GM19240 (cell line): ENCODE results near the gene MT1E.

Source experiments
- DNase-seq: peaks from one replicate; pipeline ENCODE4 v3.0.0; 2011; ENCODE audit warnings: low spot score; ENCODE audit not compliant: insufficient read length

MT1E gene

DNA sequence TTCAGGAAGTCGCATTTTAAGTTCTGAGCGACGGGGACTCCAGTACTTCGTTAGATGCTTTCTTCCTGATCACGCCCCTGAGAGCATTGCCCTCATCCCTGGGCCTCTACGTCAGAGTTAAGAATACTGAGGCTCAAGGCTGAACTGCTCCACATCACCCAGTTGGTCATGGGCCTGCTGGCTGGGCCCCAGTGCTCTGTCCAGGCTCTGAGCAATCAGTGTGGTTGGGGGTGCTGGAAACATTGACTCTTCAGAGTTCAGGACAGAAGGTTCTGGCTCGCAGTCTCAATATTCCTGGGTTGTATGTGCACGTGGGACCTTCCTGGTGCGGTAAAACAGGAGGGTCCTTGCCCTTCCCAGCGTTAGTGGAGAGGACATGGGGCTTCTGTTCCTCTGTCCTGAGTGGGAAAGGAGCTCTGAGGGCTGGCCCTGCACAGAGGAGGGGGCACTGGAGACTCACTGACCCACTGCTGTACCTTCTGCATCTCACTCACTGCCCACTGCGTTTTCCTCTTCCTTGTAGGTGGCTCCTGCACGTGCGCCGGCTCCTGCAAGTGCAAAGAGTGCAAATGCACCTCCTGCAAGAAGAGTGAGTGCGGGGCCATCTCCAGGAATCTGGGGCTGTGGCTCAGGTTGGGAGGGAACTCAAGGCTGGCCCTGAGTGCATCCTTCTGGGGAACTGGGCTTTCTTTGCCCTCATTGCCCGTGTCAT is 518 bp downstream of the MT1E start:
- no peak for DNase-seq

DNA sequence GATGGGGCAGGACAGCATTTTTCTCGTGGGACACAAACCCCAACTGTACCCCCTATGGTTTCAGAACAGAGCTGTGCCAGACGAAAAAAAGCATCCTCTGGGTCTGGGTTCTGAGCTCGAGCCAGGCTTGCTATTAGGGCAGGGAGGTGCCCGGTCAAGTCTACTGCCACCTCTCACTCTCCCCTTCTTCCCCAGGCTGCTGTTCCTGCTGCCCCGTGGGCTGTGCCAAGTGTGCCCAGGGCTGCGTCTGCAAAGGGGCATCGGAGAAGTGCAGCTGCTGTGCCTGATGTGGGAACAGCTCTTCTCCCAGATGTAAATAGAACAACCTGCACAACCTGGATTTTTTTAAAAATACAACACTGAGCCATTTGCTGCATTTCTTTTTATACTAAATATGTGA is 1.1 kb downstream of the MT1E start:
- no peak for DNase-seq

- DNase-seq, result no peak
These were observed 3.1 kb downstream of the MT1E start for GRCh38 chr16:56628486-56629350.

DNA sequence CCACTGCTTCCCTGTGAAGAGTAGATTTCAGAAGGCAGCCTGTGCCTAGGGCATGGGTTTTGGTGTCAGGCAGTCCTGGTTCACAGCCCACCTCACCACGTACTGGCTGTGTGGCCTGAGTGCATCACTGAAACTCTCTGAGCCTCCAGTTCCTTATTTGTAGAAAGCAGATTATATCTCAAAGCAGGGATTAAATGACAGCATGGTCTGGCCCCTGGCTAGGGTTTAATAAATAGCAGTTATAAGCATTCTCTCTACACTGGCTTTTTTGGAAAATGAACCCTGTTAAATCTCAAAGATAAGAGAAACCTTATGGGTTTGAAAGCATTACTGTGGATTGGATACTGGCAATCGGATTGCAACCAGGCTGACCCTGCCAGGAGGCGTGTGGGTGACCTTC is 4.0 kb downstream of the MT1E start:
- DNase-seq, result no peak

DNA sequence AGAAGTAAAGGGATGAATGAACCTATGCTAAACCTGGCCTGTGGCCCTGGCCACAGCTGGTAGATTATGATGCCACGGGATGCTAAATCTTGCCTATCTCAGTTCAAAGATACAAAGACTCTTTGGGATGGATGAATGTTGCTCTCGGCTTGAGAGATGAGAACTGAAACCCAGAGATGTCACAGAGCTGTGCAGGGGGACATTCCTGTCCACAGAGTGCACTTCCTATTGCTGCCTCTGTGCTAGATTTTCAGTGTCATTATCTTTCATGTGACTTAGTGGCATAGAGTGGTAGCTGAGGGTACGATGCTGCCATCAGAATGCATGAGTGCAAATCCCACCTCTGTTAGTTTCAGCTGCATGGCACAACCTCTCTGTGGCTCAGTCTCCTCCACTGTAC is 4.6 kb downstream of the MT1E start:
- peak; percentile 67 for DNase-seq

GRCh38 chr16:56631197-56631596 is 5.6 kb downstream of the MT1E start:
- no peak for DNase-seq

DNA sequence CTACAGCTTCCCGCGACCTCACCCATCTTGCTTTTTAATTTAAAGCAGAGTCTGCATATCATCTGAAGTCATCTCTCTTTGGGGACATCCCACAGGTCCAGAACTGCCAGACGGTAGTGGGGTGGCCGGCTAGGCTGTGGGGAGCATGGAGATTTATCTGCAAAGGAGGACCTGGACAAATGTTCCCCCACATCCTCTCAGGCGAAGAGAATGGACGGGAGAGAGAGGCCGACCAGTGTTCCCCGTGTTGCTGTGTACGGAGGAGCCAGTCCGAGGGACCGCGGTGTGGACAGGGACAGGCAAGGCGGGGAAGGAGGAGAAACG is 6.2 kb downstream of the MT1E start:
- DNase-seq, result no peak

- no peak for DNase-seq
These were observed 6.7 kb downstream of the MT1E start, which contains the start of gene MT1M for GRCh38 chr16:56632156-56632847. MT1M (plus strand) TSS chr16:56632659; CDS start chr16:56632732, 73 bp downstream.

DNA sequence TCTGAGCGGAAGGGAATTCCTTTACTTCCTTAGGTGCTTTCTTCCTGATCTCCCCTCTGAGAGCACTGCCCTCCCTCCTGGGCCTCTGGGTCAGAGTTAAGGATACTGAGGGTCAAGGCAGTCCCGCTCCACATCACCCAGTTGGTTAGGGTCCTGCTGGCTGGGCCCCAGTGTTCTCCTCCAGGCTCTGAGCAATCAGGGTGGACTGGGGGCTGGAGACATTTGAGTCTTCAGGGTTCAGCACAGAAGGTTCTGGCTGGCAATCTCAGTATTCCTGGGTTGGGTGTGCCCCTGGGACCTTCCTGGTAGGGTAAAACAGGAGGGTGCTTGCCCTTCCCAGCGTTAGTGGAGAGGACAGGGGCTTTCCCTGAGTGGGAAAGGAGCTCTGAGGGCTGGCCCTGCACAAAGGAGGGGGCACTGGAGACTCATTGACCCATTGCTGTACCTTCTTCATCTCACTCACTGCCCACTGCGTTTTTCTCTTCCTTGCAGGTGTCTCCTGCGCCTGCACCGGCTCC is 7.3 kb downstream of the MT1E start:
- no peak for DNase-seq

DNA sequence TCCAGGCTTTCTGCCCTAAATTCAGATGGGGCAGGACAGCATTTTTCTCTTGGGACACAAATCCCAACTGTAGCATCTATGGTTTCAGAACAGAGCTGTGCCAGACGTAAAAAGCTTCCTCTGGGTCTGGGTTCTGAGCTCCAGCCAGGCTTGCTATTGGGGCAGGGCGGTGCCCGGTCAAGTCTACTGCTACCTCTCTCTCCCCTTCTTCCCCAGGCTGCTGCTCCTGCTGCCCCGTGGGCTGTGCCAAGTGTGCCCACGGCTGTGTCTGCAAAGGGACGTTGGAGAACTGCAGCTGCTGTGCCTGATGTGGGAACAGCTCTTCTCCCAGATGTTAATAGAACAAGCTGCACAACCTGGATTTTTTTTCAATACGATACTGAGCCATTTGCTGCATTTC is 8.0 kb downstream of the MT1E start:
- DNase-seq, result no peak

- no peak for DNase-seq
These were observed 9.3 kb downstream of the MT1E start for GRCh38 chr16:56634715-56635440.

DNA sequence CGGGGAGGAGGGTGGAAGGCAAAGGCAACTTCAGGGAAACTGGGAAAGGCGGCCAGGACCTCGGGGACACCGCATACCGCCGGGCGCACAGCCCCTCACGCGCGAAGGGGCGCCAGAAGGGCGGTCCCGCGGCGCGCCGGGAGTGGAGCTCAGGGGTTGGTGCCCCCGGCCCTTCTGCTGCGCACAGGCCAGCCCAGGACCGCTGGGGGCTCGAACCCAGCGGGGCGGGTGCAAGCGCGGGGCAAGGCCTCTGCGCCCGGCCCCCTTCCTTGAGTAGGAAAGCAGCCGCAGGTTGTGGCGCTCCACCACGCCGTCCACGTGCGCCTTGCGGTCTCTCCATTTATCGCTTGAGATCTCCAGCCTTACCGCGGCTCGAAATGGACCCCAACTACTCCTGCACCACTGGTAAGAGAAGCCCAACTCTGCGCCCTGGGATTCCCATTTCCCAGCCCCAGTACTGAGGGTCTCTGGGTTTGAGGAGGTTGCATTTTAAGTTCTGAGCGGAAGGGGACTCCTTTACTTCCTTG is 9.9 kb downstream of the MT1E start:
- no peak for DNase-seq

- DNase-seq, result no peak
These were observed 11.2 kb downstream of the MT1E start for GRCh38 chr16:56636616-56637413.

DNA sequence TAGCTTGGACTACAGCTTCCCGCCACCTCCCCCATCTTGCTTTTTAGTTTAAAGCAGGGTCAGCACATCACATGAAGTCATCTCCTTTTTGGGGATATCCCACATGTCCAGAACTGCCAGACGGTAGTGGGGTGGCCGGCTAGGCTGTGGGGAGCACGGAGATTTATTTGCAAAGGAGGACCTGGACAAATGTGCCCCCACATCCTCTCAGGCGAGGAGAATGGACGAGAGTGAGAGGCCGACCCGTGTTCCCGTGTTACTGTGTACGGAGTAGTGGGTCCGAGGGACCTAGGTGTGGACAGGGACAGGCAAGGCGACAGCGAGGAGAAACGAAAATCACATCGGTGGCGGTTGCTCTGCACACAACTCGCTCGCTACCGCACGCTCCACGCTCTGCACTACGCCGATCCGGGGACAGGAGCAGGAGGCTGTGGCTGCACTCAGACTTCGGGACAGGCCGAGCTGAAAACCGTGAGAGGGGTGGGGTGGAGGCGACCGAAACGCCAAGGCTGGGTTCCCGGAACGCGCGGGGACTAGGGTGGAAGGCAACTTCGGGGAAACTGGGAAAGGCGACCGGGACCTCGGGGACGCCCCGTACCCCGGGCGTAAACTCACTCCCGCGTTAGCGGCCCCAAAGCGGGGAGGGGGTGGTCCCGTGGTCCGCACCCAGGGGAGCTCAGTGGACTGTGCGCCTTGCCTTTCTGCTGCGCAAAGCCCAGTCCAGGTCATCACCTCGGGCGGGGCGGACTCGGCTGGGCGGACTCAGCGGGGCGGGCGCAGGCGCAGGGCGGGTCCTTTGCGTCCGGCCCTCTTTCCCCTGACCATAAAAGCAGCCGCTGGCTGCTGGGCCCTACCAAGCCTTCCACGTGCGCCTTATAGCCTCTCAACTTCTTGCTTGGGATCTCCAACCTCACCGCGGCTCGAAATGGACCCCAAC is 12.5 kb downstream of the MT1E start, which contains the start of gene MT1A:
Gene MT1A, plus strand, starts transcription at position 853 of the 937 bp plus-strand sequence. Its CDS starts 73 bp downstream, at position 926.
- DNase-seq, result no peak

GRCh38 chr16:56639045-56639444 is 13.5 kb downstream of the MT1E start:
- DNase-seq, result no peak

- DNase-seq, result no peak
These were observed 14.5 kb downstream of the MT1E start for GRCh38 chr16:56640076-56640475.

GRCh38 chr16:56641166-56641565 is 15.6 kb downstream of the MT1E start:
- no peak for DNase-seq

GRCh38 chr16:56643080-56643778 is 17.6 kb downstream of the MT1E start:
- no peak for DNase-seq
